Epithelial cell of esophagus (primary cell): ENCODE data around the gene DEGS1.

Experiments used
- DNase-seq: peaks from one replicate; pipeline ENCODE4 v3.0.0; 2010; ENCODE audit warnings: low read depth
- H3K4me3 ChIP-seq: 2 replicates; pipeline ENCODE4 v1.5.1; 2011; ENCODE audit warnings: mild to moderate bottlenecking, low read length, control low read depth
- TF ChIP-seq, protein P1 (sequence below): IDR thresholded peaks from 2 replicates; pipeline ENCODE4 v1.5.1; 2011; ENCODE audit warnings: low read depth, mild to moderate bottlenecking, low read length, control low read depth, inconsistent platforms; ENCODE audit not compliant: insufficient read depth; ENCODE audit errors: missing control alignments

DEGS1 gene

DNA sequence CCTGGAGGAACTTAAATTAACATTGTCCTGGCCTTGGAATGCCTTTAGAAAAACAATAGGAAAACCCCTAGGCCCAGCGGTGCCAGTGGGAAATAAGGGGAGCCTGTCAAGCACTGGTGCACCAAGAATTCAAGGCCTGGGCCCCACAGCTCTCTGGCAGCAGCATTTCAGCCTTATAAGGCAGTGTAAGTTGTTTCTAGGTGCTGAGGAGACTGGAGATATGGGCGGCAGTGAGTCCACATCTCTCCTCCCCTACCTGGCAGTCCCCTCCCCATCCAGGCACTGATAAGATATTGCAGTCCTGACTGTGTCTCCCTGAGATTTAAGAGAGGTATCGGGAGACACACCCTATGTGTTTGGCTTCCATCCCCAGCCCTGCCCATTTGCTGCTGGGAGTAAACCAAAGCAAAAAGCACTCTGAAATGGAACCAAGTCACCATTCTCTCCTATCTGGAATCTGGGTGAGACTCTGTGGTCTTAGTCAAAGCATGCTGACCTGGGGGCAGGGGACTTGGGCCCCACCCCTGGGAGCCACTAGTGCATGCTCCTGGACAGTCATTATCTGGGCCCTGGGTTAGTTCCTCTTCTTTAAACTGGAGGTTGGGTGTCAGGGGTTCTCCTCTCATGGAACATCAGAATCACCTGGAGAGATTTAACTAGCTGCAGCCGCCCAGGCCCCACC lies 30.5 kb downstream of the DEGS1 start:
- no peak overlapping the region for H3K4me3 ChIP-seq
- DNase-seq: peak; percentile 32
- TF ChIP-seq, protein P1, sequence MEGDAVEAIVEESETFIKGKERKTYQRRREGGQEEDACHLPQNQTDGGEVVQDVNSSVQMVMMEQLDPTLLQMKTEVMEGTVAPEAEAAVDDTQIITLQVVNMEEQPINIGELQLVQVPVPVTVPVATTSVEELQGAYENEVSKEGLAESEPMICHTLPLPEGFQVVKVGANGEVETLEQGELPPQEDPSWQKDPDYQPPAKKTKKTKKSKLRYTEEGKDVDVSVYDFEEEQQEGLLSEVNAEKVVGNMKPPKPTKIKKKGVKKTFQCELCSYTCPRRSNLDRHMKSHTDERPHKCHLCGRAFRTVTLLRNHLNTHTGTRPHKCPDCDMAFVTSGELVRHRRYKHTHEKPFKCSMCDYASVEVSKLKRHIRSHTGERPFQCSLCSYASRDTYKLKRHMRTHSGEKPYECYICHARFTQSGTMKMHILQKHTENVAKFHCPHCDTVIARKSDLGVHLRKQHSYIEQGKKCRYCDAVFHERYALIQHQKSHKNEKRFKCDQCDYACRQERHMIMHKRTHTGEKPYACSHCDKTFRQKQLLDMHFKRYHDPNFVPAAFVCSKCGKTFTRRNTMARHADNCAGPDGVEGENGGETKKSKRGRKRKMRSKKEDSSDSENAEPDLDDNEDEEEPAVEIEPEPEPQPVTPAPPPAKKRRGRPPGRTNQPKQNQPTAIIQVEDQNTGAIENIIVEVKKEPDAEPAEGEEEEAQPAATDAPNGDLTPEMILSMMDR: no peak

DNA sequence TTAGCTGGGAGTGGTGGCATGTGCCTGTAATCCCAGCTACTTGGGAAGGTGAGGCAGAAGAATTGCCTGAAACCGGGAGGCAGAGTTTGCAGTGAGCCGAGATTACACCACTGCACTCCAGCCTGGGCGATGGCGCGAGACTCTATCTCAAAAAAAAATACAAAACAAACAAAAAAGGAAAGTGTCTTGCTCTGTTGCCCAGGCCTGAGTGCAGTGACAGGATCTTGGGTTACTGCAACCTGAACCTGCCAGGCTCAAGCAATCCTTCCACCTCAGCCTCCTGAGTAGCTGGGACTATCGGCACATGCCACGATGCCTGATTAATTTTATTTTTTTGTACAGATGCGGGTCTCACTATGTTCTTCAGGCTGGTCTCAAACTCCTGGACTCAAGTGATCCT lies 33.3 kb downstream of the DEGS1 start:
- DNase-seq: no peak
- TF ChIP-seq, protein P1: no peak
- no peak overlapping the region for H3K4me3 ChIP-seq

DNA sequence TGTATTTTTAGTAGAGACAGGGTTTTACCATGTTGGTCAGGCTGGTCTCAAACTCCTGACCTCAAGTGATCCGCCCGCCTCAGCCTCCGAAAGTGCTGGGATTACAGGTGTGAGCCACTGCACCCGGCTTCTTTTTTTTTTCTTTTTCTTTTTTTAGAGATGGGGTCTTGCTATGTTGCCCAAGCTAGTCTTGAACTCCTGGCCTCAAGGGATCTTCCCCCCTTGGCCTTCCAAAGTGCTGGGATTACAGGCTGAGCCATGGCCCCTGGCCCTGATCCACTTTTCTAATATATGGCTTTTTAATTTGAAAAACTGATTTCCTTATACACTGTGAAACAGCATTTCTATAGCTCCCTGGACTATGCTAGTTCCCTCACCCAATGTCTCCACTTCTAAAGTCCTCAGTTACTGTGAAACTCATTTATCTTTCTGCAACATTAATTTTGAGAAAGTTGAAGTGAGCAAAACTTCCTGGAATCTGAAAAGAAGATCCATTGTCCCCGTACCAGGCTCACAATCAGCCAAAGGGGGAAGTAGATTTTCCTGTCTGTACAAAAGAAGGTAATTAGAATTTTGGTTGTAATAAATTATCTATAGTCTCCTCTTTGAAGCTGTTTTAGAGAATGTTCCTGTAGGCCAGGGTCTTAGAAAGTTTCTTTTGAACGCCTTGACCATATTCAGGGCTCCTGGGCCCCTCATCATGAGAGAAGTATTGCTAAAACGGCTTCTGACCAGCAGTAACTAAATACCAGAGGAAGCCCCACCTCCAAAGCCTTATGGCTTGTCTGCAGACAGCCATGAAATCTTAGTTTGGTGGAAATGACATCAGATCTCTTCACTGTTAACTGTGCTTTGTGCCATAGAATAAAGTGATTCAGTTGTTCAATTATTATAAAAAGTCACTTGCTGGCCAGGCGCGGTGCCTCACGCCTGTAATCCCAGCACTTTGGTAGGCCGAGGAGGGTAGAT lies 34.9 kb downstream of the DEGS1 start:
- H3K4me3 ChIP-seq: no peak overlapping the region
- TF ChIP-seq, protein P1: no peak

DNA sequence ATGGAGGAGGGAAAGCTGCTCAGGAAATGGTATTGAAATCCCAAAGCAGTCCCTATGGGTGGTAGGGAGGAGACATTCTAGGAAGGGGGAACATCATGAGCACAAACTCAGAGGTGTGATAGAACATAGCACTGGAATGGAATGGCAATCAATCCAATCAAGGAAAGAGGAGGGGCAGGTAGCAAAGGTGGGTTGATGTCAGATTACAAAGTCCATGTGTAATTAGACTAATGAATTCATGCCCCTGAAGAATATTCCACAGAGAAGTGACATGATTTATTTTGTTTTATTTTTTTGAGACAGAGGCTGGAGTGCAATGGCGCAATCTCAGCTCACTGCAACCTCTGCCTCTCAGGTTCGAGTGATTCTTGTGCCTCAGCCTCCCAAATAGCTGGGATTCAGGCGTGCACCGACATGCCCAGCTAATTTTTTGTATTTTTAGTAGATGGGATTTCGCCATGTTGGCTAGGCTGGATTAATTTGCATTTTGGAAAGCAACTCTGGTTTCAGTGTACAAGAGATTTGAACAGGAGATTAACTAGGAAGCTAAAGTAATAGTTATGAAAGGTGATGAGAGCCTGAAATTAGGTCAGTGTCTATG lies 36.1 kb downstream of the DEGS1 start:
- TF ChIP-seq, protein P1: no peak
- peak; percentile 53 for DNase-seq
- H3K4me3 ChIP-seq: no peak overlapping the region

More for the DNA sequence above, 34.9 kb downstream of the DEGS1 start:
- no peak for DNase-seq

DNA sequence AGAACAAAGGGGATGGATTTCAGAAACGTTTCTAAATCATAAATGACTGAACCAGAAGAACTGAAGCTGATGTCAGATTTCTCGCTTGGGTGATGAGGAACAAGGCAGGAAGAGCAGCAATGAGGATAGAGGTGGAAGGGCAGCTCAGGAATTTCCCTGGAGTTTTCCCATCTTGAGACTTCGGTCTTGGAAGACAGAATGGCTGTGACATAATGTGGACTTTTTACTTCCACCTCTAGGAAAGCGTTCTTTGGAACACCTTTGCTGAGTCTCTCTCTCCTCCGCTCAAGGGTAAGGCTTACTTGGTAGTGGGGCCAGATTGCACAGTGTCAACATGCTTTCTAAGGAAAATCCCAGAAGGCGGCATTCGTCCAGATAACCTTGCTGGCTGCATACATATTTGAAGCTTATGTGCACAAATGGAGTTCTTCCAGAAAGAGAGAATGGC lies 36.6 kb downstream of the DEGS1 start:
- TF ChIP-seq, protein P1: no peak
- no peak overlapping the region for H3K4me3 ChIP-seq
- no peak for DNase-seq

DNA sequence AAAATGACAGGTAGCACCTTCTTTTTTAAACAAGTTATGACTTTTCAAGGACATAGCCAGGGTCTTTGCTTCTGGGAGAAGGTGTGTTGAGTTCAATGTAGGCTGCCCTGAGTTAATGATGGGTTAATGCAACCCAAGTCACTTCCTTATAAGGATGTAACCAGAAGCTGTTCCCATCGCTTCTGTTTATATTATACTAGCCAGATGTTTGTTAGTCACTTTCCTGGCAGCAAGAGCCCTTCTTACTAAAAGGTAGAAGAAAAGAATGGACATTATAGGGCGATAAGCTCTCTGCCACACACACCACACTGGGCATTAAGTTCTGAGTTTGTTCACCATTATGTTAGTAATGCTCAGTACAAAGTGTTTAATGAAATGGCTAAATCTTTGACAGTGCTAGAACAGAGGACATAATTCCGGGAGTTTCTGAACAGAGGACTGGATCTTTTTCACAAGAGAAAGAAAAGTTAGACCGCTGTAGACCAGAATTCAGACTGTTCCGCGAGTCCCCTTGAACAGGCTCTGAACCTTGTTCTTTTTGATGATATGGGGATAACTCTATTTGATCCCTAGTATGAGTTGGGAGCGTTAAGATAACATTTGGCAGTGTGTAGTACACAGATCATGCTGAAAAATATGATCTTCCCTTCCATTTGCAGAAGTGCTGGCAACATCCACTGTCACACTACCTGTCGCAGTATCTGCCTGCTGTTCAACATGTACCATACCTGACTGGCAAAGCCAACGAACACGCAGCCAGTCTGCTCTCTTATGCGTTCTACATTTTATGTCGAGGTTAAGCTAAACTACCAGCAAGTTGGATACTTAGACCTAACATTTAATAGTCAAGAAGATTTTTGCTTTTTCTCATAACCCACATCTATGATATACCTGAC lies 41.0 kb downstream of the DEGS1 start:
- DNase-seq: peak; percentile 64
- TF ChIP-seq, protein P1: no peak
- H3K4me3 ChIP-seq: no peak overlapping the region
